GM19035 (cell line): ENCODE data around the gene ANKRD34A.
A peak's percentile ranks its signal among the peaks of the same experiment; 100 is the strongest.

Experiments used
- ATAC-seq: cut with Tn5 transposase; IDR thresholded peaks from one replicate; pipeline ENCODE4 v1.9.1; 2021; ENCODE audit not compliant: unreplicated experiment

Gene ANKRD34A

GRCh38 chr1:145964328-145965118 is at the start of gene ANKRD34A, which contains the start of gene POLR3GL:
Gene ANKRD34A (minus strand): TSS chr1:145964575. CDS start chr1:145961759, 2,816 bp downstream.
Gene POLR3GL (plus strand): TSS chr1:145964690. CDS start chr1:145974866, 10,176 bp downstream.
- ATAC-seq, result peak; percentile 93

- no peak for ATAC-seq
Observed at GRCh38 chr1:146013559-146013922, 49.2 kb upstream of the ANKRD34A start.

- no peak for ATAC-seq
Observed at GRCh38 chr1:146012703-146013558, 48.6 kb upstream of the ANKRD34A start.

GRCh38 chr1:146010126-146010738 is 45.9 kb upstream of the ANKRD34A start:
- ATAC-seq, result no peak

- no peak for ATAC-seq
Observed at GRCh38 chr1:146007489-146008133, 43.2 kb upstream of the ANKRD34A start.

GRCh38 chr1:146001709-146002108 is 37.3 kb upstream of the ANKRD34A start:
- no peak for ATAC-seq

- no peak for ATAC-seq
Observed at GRCh38 chr1:145999321-146000024, 35.1 kb upstream of the ANKRD34A start.

GRCh38 chr1:145997718-145998023 is 33.3 kb upstream of the ANKRD34A start:
- no peak for ATAC-seq

GRCh38 chr1:145997016-145997717 is 32.8 kb upstream of the ANKRD34A start:
- peak; percentile 35 for ATAC-seq

GRCh38 chr1:145996433-145997015 is 32.1 kb upstream of the ANKRD34A start, which contains the start of gene TXNIP:
Gene TXNIP (minus strand): TSS chr1:145996579. CDS start chr1:145996266, 313 bp downstream.
- peak; percentile 96 for ATAC-seq

- ATAC-seq, result no peak
Observed at GRCh38 chr1:145995964-145996432, 31.6 kb upstream of the ANKRD34A start.

GRCh38 chr1:145995148-145995881 is 30.9 kb upstream of the ANKRD34A start:
- ATAC-seq, result no peak

- no peak for ATAC-seq
Observed at GRCh38 chr1:145994391-145995120, 30.2 kb upstream of the ANKRD34A start.

- no peak for ATAC-seq
Observed at GRCh38 chr1:145993618-145994390, 29.4 kb upstream of the ANKRD34A start.

- no peak for ATAC-seq
Observed at GRCh38 chr1:145992958-145993617, 28.7 kb upstream of the ANKRD34A start.

- no peak for ATAC-seq
Observed at GRCh38 chr1:145992502-145992936, 28.1 kb upstream of the ANKRD34A start.
